HepG2 (cell line): ENCODE measurements around the gene DHX58. TPM values are rescaled to one million over a fixed set of nuclear protein-coding genes. Genes with fewer than 3 reads are reported as not detected.

Experiments
- BCL6 ChIP-seq: IDR thresholded peaks from 2 replicates; pipeline ENCODE4 v1.6.1; 2016; ENCODE audit warnings: missing genetic modification reagents, missing compliant biosample characterization
- CEBPG ChIP-seq: IDR thresholded peaks from 2 replicates; pipeline ENCODE4 v1.6.1; 2016
- ETV5 ChIP-seq: IDR thresholded peaks from 2 replicates; pipeline ENCODE4 v1.6.1; 2018; ENCODE audit warnings: missing biosample characterization, missing genetic modification reagents, inconsistent platforms, borderline replicate concordance
- FOXA3 ChIP-seq: IDR thresholded peaks from 2 replicates; pipeline ENCODE4 v1.6.1; 2016; ENCODE audit warnings: missing genetic modification reagents, missing compliant biosample characterization
- NCOA5 ChIP-seq: sonication (generic); formaldehyde crosslinking; IDR thresholded peaks from 2 replicates; pipeline ENCODE4 v1.4.0; 2020; ENCODE audit warnings: missing genetic modification reagents
- PCBP1 ChIP-seq: fragments of 200-400 bp; formaldehyde crosslinking; IDR thresholded peaks from 2 replicates; pipeline ENCODE4 v1.6.1; 2017; ENCODE audit warnings: mild to moderate bottlenecking, low read depth, low read length, borderline replicate concordance
- POLR2AphosphoS5 ChIP-seq: IDR thresholded peaks from 2 replicates; pipeline ENCODE4 v1.6.1; 2012; ENCODE audit warnings: low read depth, low read length
- SOX13 ChIP-seq, 3 experiments: fragments of 450-650 bp in 1 of 3; sonication (generic) in 1 of 3; formaldehyde crosslinking in 1 of 3; IDR thresholded peaks in 2 of 3; conservative IDR thresholded peaks in 1 of 3; 2 replicates each; pipeline versions ENCODE4 v1.5.0 to v1.6.1; 2016 to 2020; ENCODE audit warnings: antibody characterized with exemption in 1 of 3, mild to moderate bottlenecking in 1 of 3, missing compliant biosample characterization in 1 of 3, missing genetic modification reagents in 1 of 3, moderate library complexity in 1 of 3
- TBX2 ChIP-seq: sonication (generic); formaldehyde crosslinking; IDR thresholded peaks from 2 replicates; pipeline ENCODE4 v1.5.0; 2020; ENCODE audit warnings: missing genetic modification reagents, mild to moderate bottlenecking, borderline replicate concordance
- ZBTB7B ChIP-seq: sonication (generic); formaldehyde crosslinking; IDR thresholded peaks from 2 replicates; pipeline ENCODE4 v1.4.0; 2020; ENCODE audit warnings: missing genetic modification reagents
- ZNF30 ChIP-seq: sonication (generic); formaldehyde crosslinking; IDR thresholded peaks from 2 replicates; pipeline ENCODE4 v1.5.0; 2020; ENCODE audit warnings: mild to moderate bottlenecking, missing genetic modification reagents
- ZNF567 ChIP-seq: sonication (generic); formaldehyde crosslinking; IDR thresholded peaks from 2 replicates; pipeline ENCODE4 v1.8.1; 2023; ENCODE audit warnings: mild to moderate bottlenecking, missing genetic modification reagents, borderline replicate concordance
- ZNF749 ChIP-seq: sonication (generic); formaldehyde crosslinking; IDR thresholded peaks from 2 replicates; pipeline ENCODE4 v1.8.0; 2022; ENCODE audit warnings: mild to moderate bottlenecking, missing genetic modification reagents, moderate library complexity, borderline replicate concordance
- ZNF781 ChIP-seq: sonication (generic); formaldehyde crosslinking; IDR thresholded peaks from 2 replicates; pipeline ENCODE4 v1.5.1; 2020; ENCODE audit warnings: borderline replicate concordance, mild to moderate bottlenecking, missing genetic modification reagents; ENCODE audit errors: not compliant biosample characterization
- polyA plus RNA-seq, 8 experiments: library from polyadenylated mRNA; depleted of rRNA in 3 of 8; stranded (reverse) in 7 of 8; unstranded in 1 of 8; fragments of >200 nt; fragmentation: Illumina TruSeq in 4 of 8; extraction: Trizol in 4 of 8; gene quantifications; 2 replicates each; pipeline versions ENCODE4 v1.2.1 to v1.2.3, GENCODE V29; 2011 to 2016; ENCODE audit warnings: low read depth in 4 of 8, missing spikeins in 1 of 8, mixed read lengths in 1 of 8; ENCODE audit not compliant: insufficient read depth in 1 of 8
- total RNA-seq, 5 experiments: library from RNA; depleted of rRNA; stranded (reverse); fragments of >200 nt; fragmentation: Illumina TruSeq; extraction: Trizol; gene quantifications; 2 replicates each; pipeline ENCODE4 v1.2.3, GENCODE V29; 2016; ENCODE audit warnings: low read depth in 1 of 5
- TF ChIP-seq, protein P1 (sequence below): sonication (generic); formaldehyde crosslinking; IDR thresholded peaks from 2 replicates; pipeline ENCODE4 v1.5.1; 2020; ENCODE audit warnings: mild to moderate bottlenecking, missing genetic modification reagents, moderate library complexity

DHX58 gene
- total and polyA plus RNA-seq, 2 of the 13 experiments (the other 11 are each of a cell fraction or from before 2014, with no cell fraction given) = 6.7 to 7.8 TPM

DNA sequence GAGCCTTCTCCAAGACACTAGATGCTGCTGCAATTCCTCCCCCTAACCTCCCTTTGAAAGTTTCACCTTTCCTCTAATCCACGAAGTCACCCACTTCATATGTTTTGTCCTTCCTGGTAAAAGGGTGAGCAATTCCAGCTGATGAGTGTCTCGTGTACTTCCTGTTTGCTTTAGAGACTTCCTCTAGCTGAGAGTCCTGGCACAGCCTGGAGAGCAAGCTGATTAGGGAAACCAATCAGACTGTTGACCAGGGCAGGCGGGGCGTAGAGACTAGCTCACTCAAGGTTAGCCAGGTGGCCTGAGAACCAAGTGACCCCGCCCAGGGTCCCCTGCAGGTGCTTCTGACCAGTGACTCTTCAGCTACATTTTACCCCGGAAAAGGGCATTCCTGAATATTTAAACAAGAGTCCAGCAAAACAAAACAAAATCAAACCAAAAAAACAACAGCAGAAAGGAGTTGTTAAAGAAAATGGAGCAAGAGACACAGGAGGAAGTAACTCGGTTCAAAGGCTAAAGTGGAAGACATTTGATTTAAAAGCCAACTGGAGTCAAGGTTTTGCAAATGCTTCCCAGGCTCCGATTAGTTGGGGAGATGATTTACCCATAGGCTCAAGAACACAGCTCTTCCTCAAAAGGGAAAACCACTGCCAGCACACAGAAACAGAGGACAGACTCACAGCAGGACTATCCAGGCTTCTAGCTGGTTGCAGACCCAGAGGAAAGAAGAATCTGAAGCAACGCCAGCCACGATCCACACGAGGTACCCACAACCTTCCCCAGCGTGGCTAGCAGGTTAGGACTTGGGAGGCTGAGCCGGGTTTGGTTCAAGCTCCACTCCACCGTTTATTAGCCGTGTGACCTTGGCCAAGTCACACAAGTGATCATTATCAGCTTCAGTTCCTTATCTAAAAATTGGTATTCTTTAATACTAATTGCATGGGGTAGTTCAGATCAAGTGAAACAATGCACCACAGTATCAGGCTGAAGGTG, 23.4 kb upstream of the DHX58 start (continued):
- TF ChIP-seq, protein P1, sequence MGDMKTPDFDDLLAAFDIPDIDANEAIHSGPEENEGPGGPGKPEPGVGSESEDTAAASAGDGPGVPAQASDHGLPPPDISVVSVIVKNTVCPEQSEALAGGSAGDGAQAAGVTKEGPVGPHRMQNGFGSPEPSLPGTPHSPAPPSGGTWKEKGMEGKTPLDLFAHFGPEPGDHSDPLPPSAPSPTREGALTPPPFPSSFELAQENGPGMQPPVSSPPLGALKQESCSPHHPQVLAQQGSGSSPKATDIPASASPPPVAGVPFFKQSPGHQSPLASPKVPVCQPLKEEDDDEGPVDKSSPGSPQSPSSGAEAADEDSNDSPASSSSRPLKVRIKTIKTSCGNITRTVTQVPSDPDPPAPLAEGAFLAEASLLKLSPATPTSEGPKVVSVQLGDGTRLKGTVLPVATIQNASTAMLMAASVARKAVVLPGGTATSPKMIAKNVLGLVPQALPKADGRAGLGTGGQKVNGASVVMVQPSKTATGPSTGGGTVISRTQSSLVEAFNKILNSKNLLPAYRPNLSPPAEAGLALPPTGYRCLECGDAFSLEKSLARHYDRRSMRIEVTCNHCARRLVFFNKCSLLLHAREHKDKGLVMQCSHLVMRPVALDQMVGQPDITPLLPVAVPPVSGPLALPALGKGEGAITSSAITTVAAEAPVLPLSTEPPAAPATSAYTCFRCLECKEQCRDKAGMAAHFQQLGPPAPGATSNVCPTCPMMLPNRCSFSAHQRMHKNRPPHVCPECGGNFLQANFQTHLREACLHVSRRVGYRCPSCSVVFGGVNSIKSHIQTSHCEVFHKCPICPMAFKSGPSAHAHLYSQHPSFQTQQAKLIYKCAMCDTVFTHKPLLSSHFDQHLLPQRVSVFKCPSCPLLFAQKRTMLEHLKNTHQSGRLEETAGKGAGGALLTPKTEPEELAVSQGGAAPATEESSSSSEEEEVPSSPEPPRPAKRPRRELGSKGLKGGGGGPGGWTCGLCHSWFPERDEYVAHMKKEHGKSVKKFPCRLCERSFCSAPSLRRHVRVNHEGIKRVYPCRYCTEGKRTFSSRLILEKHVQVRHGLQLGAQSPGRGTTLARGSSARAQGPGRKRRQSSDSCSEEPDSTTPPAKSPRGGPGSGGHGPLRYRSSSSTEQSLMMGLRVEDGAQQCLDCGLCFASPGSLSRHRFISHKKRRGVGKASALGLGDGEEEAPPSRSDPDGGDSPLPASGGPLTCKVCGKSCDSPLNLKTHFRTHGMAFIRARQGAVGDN (CRISPR knock-in tag) = peak; percentile 72
- TF ChIP-seq TBX2 (CRISPR knock-in tag) (peak; percentile 73; the same call in 1 of the 2 replicates), PCBP1 (no peak), ZBTB7B (CRISPR knock-in tag) (peak; percentile 6; the same call in 1 of the 2 replicates), ZNF781 (CRISPR knock-in tag) (peak; percentile 41), FOXA3 (CRISPR knock-in tag) (peak; percentile 80), ETV5 (CRISPR knock-in tag) (peak; percentile 99), SOX13 (IDR thresholded peaks at IDR 0.05) (0 out of 2 replicates have a peak, but pooled peaks have one; percentile 29), SOX13 (CRISPR knock-in tag; conservative IDR thresholded peaks at IDR 0.05 in 1 of 2, IDR thresholded peaks at IDR 0.05 in 1 of 2) (peak in 1 of 2 experiments; percentile 66; a peak in 1 of 4 replicates), ZNF30 (no peak), NCOA5 (CRISPR knock-in tag) (no peak), ZNF567 (peak; percentile 44; the same call in 1 of the 2 replicates), ZNF749 (CRISPR knock-in tag) (no peak), CEBPG (CRISPR knock-in tag) (no peak), BCL6 (CRISPR knock-in tag) (peak; percentile 74), POLR2AphosphoS5 (no peak)
